Measurements from ENCODE around the gene SMIM14.
"Not testable (repeated sequence)": the region's sequence is repeated elsewhere in the genome, so short reads cannot be mapped to it uniquely, and the experiment has no call there.

Gene SMIM14

DNA sequence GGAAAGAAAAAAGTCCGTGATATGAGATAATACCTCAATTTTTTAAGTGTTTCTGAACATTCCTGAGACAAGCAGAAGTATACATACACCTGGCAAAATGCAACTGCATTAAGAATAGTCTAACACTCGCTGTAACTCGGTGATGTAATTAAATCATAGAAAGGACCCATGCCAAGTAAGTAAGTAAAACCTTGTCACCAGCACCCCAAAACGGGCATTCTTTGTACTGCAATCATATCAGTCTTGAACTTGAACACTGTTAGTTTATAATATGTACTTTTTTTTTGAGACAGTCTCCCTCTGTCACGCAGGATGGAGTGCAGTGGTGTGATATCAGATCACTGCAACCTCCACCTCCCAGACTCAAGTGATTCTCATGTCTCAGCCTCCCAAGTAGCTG lies 47.4 kb downstream of the SMIM14 start:
- no peaks in the 10 kb centered on the region for H3K27me3 Mint-ChIP-seq
- H3K4me3 Mint-ChIP-seq, result no peak overlapping the region
- no peak overlapping the region for H3K27ac Mint-ChIP-seq
- no peaks in the 10 kb centered on the region for H3K36me3 Mint-ChIP-seq
- no peaks in the 10 kb centered on the region for H3K9me3 Mint-ChIP-seq (ENCODE audit: low read depth)
- H3K4me1 Mint-ChIP-seq (ENCODE audit: low read depth), result no peaks in the 10 kb centered on the region

- no peaks in the 10 kb centered on the region for H3K4me1 Mint-ChIP-seq (ENCODE audit: low read depth)
- no peaks in the 10 kb centered on the region for H3K9me3 Mint-ChIP-seq (ENCODE audit: low read depth)
- H3K36me3 Mint-ChIP-seq, result no peaks in the 10 kb centered on the region
- no peaks in the 10 kb centered on the region for H3K27me3 Mint-ChIP-seq
- H3K27ac Mint-ChIP-seq, result no peak overlapping the region
- no peak overlapping the region for H3K4me3 Mint-ChIP-seq
Observed at GRCh38 chr4:39587881-39588280, 50.8 kb downstream of the SMIM14 start.

DNA sequence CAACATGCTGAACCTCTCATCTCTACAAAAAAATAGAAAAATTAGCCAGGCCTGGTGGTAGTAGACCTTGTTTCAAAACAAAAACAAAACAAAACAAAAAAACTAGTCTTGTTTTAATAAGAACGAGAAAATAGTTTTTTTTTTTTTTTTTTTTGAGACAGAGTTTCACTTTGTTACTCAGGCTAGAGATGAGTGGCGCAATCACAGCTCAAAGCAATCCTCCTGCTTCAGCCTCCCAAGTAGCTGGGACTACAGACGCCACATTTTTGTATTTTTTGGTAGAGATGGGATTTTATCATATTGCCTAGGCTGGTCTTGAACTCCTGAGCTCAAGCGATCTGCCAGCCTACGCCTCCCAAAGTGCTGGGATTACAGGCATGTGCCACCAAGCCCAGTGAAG lies 63.7 kb downstream of the SMIM14 start:
- Mint-ChIP-seq H3K36me3 (peaks cover 5% of the 10 kb centered on the region), H3K27ac (no peak overlapping the region)

GRCh38 chr4:39571504-39571903 lies 67.2 kb downstream of the SMIM14 start:
- Mint-ChIP-seq H3K4me1 (ENCODE audit: low read depth) (no peaks in the 10 kb centered on the region), H3K9me3 (ENCODE audit: low read depth) (no peaks in the 10 kb centered on the region), H3K4me3 (no peak overlapping the region), H3K27me3 (no peaks in the 10 kb centered on the region), H3K27ac (no peak overlapping the region), H3K36me3 (peaks cover 5% of the 10 kb centered on the region)

More for the DNA sequence above, 63.7 kb downstream of the SMIM14 start:
- Mint-ChIP-seq H3K4me3 (no peak overlapping the region), H3K4me1 (ENCODE audit: low read depth) (no peaks in the 10 kb centered on the region), H3K9me3 (ENCODE audit: low read depth) (no peaks in the 10 kb centered on the region), H3K27me3 (no peaks in the 10 kb centered on the region)

GRCh38 chr4:39571054-39571453 lies 67.6 kb downstream of the SMIM14 start:
- no peak overlapping the region for H3K27ac Mint-ChIP-seq
- no peaks in the 10 kb centered on the region for H3K27me3 Mint-ChIP-seq
- H3K4me1 Mint-ChIP-seq (ENCODE audit: low read depth), result no peaks in the 10 kb centered on the region
- H3K4me3 Mint-ChIP-seq, result no peak overlapping the region
- H3K36me3 Mint-ChIP-seq, result peaks cover 8% of the 10 kb centered on the region
- H3K9me3 Mint-ChIP-seq (ENCODE audit: low read depth), result peaks cover 2% of the 10 kb centered on the region

DNA sequence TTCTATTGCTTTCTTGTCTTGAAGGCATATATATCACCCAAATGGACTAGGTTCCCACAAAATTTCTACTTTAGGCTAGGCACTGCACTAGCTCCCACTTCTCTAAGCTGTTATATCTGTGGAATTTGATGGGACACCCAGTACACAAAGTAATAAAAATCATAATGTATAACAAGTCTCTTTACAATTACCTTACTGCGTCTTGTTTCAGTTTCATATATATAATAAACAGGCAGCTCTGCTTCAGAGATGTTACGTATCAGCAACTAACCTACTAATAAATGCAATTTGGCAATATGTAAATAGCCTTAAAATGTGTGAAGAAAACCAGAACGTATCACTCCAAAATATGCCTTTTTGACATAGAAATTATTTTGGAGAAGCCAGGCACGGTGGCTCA lies 69.5 kb downstream of the SMIM14 start:
- peaks cover 5% of the 10 kb centered on the region for H3K9me3 Mint-ChIP-seq (ENCODE audit: low read depth)
- no peaks in the 10 kb centered on the region for H3K4me1 Mint-ChIP-seq (ENCODE audit: low read depth)
- H3K27ac Mint-ChIP-seq, result no peak overlapping the region
- peaks cover 14% of the 10 kb centered on the region for H3K36me3 Mint-ChIP-seq
- H3K27me3 Mint-ChIP-seq, result no peaks in the 10 kb centered on the region
- no peak overlapping the region for H3K4me3 Mint-ChIP-seq

DNA sequence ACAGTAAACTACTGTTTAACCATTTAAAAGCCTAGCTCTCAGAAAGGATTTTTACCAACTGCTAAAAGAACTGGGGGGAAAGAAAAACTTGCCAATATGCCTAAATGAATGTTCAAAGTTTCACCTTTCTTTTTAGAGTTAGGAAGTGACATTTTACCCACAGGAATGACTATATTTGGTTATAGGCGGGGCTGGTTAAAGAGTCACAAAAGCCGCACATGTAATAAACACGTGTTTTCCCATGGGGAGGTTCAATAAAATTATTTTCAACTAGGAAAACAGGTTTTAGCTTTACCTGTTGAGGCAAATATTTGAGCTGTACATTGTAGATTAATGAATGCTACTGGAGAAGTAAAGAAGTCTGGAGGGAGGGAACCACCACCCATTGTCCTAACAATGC lies 69.9 kb downstream of the SMIM14 start:
- Mint-ChIP-seq H3K27me3 (no peaks in the 10 kb centered on the region), H3K36me3 (peaks cover 14% of the 10 kb centered on the region), H3K9me3 (ENCODE audit: low read depth) (peaks cover 5% of the 10 kb centered on the region), H3K4me3 (no peak overlapping the region), H3K27ac (no peak overlapping the region), H3K4me1 (ENCODE audit: low read depth) (no peaks in the 10 kb centered on the region)

- Mint-ChIP-seq H3K9me3 (ENCODE audit: low read depth) (peaks cover 5% of the 10 kb centered on the region), H3K27ac (no peak overlapping the region), H3K4me3 (no peak overlapping the region), H3K36me3 (peaks cover 11% of the 10 kb centered on the region), H3K27me3 (no peaks in the 10 kb centered on the region), H3K4me1 (ENCODE audit: low read depth) (no peaks in the 10 kb centered on the region)
Observed at GRCh38 chr4:39565878-39566600, 72.6 kb downstream of the SMIM14 start.

- Mint-ChIP-seq H3K4me3 (no peak overlapping the region), H3K4me1 (ENCODE audit: low read depth) (no peaks in the 10 kb centered on the region), H3K27me3 (no peaks in the 10 kb centered on the region), H3K9me3 (ENCODE audit: low read depth) (peaks cover 5% of the 10 kb centered on the region), H3K36me3 (peaks cover 14% of the 10 kb centered on the region), H3K27ac (no peak overlapping the region)
Observed at GRCh38 chr4:39563346-39563847, 75.3 kb downstream of the SMIM14 start.

GRCh38 chr4:39562792-39563191 lies 75.9 kb downstream of the SMIM14 start:
- H3K9me3 Mint-ChIP-seq (ENCODE audit: low read depth), result peaks cover 5% of the 10 kb centered on the region
- H3K27me3 Mint-ChIP-seq, result no peaks in the 10 kb centered on the region
- no peaks in the 10 kb centered on the region for H3K4me1 Mint-ChIP-seq (ENCODE audit: low read depth)
- no peak overlapping the region for H3K4me3 Mint-ChIP-seq
- H3K27ac Mint-ChIP-seq, result no peak overlapping the region
- peaks cover 11% of the 10 kb centered on the region for H3K36me3 Mint-ChIP-seq

DNA sequence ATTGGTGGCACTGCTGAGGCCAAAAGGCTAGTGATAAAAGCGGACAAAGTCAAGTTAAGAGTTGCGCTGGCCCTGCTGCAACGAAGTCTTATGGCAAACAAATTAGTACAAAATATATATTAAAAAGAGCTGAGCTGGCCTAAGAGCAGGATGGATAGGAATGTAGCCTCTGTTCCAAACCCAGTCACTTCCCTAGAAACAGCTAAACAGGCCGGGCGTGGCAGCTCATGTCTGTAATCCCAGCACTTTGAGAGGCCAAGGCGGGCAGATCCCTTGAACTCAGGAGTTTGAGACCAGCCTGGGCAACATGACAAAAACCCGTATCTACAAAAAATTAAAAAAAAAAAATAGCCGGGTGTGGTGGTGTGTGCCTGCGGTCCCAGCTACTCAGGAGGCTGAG lies 79.0 kb downstream of the SMIM14 start:
- no peaks in the 10 kb centered on the region for H3K9me3 Mint-ChIP-seq (ENCODE audit: low read depth)
- H3K4me3 Mint-ChIP-seq, result no peak overlapping the region
- no peaks in the 10 kb centered on the region for H3K27me3 Mint-ChIP-seq
- no peaks in the 10 kb centered on the region for H3K4me1 Mint-ChIP-seq (ENCODE audit: low read depth)
- no peak overlapping the region for H3K27ac Mint-ChIP-seq
- peaks cover 7% of the 10 kb centered on the region for H3K36me3 Mint-ChIP-seq

DNA sequence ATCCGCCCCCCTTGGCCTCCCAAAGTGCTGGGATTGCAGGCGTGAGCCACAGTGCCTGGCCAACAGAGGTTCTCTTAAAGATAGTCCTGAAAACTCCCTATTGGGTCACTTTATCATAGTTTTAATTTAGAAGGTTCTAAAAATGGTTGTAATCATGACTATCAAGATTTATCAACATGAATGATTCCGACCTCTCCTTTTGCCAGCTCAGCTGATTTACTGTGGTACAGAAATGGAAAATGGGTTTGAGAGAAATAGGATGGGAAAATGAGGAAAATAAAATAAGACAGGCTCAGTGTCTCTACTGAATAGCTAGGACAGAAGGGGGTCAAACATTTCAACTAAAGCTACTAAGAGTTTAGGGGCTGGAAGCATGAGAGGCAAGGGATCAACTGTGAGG lies 83.2 kb downstream of the SMIM14 start:
- H3K27ac Mint-ChIP-seq, result no peak overlapping the region
- H3K9me3 Mint-ChIP-seq (ENCODE audit: low read depth), result no peaks in the 10 kb centered on the region
- peaks cover 4% of the 10 kb centered on the region for H3K36me3 Mint-ChIP-seq
- H3K27me3 Mint-ChIP-seq, result no peaks in the 10 kb centered on the region
- H3K4me1 Mint-ChIP-seq (ENCODE audit: low read depth), result no peaks in the 10 kb centered on the region
- H3K4me3 Mint-ChIP-seq, result no peak overlapping the region

DNA sequence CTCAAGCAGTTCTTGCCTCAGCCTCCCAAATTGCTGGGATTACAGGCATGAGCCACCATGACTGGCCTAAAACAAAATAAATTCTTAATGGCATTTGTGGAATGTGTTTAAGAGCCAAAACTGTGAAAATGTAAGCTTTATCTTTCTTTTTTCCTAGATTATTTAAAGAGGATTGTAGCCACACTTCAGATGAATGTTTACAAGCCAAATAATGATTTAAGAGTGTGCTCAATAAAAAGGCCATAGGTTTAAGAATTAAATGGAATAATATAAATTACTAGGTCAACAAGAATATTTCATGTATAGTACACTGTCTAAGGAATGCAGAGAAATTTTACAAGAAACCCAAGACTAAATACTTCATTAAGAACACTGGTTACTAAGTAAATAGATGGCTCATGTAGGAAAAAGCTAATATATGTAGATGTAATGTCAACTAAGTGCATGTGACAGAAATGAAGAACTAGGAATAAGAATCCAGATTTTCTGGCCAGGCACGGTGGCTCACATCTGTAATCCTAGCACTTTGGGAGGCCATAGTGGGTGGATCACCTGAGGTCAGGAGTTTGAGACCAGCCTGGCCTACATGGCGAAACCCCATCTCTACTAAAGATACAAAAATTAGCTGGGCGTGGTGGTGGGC lies 90.1 kb downstream of the SMIM14 start:
- Mint-ChIP-seq H3K4me1 (ENCODE audit: low read depth) (no peaks in the 10 kb centered on the region), H3K27ac (no peak overlapping the region), H3K36me3 (no peaks in the 10 kb centered on the region), H3K4me3 (no peak overlapping the region), H3K9me3 (ENCODE audit: low read depth) (no peaks in the 10 kb centered on the region), H3K27me3 (no peaks in the 10 kb centered on the region)

DNA sequence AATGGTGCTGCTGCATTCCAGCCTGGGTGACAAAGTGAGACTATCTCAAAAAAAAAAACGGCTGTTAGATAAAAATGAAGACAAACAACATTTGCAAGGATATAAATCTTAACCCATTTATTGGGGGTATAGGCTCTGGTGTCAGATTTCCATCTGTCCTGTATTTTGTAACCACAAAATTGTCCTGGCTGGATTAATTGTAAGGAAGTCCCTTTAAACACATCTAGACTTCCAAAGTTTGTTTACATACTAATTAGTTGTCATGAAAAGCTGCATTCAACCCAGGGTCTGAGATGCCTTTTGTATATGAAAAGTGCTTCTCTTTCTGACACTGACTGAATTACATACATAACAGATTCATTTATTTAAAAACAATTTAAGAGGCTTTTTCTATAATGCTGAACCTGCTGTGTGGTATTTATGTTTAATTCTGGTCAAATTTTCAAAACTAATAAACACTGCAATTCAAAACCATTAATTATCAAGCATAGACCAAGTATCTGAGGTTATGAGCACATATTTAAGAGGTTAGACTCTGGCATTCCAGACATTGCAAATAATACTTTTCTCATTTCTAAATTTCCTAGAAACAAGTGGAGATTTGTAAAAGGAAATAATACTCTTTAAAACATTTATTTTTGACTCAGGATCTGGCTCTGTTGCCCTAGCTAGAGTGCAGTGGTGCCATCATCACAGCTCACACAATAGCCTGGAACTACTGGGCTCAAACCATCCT lies 93.9 kb downstream of the SMIM14 start:
- Mint-ChIP-seq H3K4me1 (ENCODE audit: low read depth) (no peaks in the 10 kb centered on the region), H3K27ac (no peak overlapping the region), H3K27me3 (no peaks in the 10 kb centered on the region), H3K36me3 (no peaks in the 10 kb centered on the region), H3K9me3 (ENCODE audit: low read depth) (no peaks in the 10 kb centered on the region), H3K4me3 (no peak overlapping the region)

GRCh38 chr4:39544080-39544479 lies 94.6 kb downstream of the SMIM14 start:
- H3K36me3 Mint-ChIP-seq; H3K27ac Mint-ChIP-seq; H3K9me3 Mint-ChIP-seq (ENCODE audit: low read depth); H3K4me1 Mint-ChIP-seq (ENCODE audit: low read depth); H3K4me3 Mint-ChIP-seq; H3K27me3 Mint-ChIP-seq: not testable (repeated sequence)
